Measurements from ENCODE around the gene EDNRA.

The EDNRA gene

DNA sequence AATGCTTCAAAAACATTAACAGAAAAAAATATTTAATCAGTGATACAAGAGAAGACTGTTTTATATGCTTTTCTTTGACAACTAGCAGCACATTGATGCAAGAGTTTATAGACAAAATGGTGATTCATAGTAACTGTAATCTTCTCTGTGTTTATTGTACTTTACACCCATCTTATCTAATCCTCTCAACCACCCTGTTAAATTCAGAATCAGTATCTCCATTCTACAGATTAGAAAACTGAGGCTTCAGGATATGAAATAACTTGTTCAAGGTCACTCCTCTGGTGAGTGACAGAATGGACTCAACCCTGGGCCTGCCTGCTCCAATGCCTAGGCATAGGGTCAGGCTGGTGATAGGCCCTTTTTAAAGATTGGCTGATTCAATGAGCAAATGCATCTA is 110.2 kb downstream of the EDNRA start:
- no peak overlapping the region for H3K4me3 ChIP-seq (ENCODE audit: low read depth in 1 of 2, low read length in 2 of 2)
- H3K9me3 ChIP-seq (ENCODE audit: low read length) = no peaks in the 10 kb centered on the region
- no peaks in the 10 kb centered on the region for H3K36me3 ChIP-seq (ENCODE audit: insufficient read depth, low read length)
- no peaks in the 10 kb centered on the region for H3K4me1 ChIP-seq (ENCODE audit: insufficient read depth, low read length)
- H3K27me3 ChIP-seq (ENCODE audit: control insufficient read depth in 1 of 2, insufficient read depth in 2 of 2, low read length in 2 of 2) = no peaks in the 10 kb centered on the region
- no peak overlapping the region for H3K27ac ChIP-seq (ENCODE audit: low read depth, low read length)
- no peak overlapping the region for H3K9ac ChIP-seq (ENCODE audit: low read length)

DNA sequence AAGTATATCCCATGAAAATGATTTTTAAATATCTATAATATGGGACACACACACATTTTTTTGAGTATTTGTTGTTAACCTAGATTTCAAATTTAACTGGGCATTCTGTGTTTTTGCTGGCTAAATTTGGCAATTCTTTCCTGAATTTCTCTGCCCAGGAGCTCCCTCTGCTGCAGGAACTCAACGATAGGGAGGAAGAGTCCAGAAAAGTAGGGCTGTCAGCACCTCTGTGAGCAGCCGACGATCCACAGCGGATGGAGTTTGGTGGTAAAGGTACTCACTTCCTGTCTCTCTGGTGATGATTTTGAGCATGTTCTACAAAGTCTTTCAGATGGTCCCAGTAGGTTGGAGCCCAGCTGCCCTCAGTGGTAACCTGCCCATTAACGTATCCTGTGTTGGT is 113.2 kb downstream of the EDNRA start:
- no peak overlapping the region for H3K27ac ChIP-seq (ENCODE audit: low read depth, low read length)
- no peak overlapping the region for H3K4me3 ChIP-seq (ENCODE audit: low read depth in 1 of 2, low read length in 2 of 2)
- no peaks in the 10 kb centered on the region for H3K4me1 ChIP-seq (ENCODE audit: insufficient read depth, low read length)
- no peaks in the 10 kb centered on the region for H3K9me3 ChIP-seq (ENCODE audit: low read length)
- no peaks in the 10 kb centered on the region for H3K27me3 ChIP-seq (ENCODE audit: control insufficient read depth in 1 of 2, insufficient read depth in 2 of 2, low read length in 2 of 2)
- no peaks in the 10 kb centered on the region for H3K36me3 ChIP-seq (ENCODE audit: insufficient read depth, low read length)
- H3K9ac ChIP-seq (ENCODE audit: low read length) = no peak overlapping the region

All from muscle layer of colon (tissue), 2 donors.